ENCODE data around the gene FHOD3.

Gene FHOD3

GRCh38 chr18:36505665-36506064 lies 208.2 kb downstream of the FHOD3 start:
- no peak for DNase-seq (ENCODE audit: low read depth in 1 of 2, low spot score in 1 of 2)

DNA sequence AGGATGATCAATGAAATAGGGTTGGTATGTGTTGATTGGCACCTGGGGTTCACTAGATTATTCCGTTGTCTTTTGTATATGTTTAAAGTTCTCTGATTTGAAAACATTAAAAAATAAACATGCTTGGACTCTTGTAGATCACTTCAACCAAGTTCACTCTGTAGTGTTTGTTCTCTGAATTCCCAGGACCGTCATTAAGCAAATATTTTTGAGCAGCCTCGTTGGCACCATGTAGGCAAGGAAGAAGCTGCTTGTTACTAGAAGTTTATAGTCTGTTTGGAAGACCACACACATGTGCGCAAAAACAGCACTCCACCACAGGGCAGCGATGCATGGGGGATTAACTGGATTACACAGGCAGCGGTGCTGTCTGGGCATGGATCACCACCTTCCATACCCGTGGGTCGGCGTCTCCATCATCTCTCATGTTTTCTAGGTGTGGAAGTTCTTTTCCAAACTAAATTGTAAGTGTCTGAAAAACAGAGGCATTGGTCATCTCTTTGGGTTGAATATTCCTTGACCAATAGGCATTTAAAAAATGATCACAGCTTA lies 212.2 kb downstream of the FHOD3 start:
- no peak for DNase-seq (ENCODE audit: low read depth in 1 of 2, low spot score in 1 of 2)

DNA sequence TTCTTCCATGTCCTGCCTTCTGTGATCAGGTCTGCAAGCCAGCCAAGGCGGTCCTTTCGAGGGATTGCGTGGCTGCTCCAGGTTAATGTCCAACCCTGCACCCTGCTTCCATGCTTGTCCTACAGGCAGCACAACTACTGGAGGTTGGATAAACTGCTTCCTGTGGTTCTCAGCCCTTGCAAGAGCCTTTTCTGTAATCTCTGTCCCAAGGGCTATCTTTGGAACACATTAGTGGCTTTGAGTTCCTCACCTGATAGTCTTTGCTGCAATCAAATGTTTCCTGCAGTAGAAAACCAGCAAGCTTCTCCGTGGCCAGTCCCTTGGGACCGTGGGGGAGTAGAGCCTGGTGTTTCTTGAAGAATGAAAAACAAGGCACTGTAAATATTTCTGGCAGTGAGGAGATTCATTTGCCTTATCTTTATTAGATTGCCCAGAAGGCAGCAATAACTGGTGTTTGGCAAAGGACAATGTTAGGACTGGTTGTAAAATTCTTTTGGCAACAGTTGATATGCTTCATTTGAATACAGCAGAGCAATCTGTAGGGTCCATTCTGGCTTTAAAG lies 214.4 kb downstream of the FHOD3 start:
- DNase-seq (ENCODE audit: low read depth in 1 of 2, low spot score in 1 of 2), result no peak

DNA sequence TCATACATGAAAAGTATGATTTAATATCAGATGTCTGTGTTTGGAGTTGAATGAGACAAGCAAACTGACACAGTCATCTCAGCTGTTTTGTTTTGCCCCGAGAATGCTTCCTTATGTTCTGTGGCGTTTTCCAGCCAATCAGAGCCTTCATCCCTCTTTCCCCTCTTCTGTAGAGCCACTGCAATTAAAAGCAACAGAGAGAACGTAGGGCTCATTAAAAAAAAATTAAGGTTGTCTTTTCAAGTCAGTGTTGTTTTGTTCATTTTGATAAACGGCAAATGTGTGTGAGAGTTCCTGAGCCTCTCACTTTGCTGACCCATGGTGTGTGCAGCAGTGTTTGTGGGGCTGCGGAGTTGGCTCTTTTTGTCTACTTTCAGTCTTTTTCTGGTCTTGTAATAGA lies 216.0 kb downstream of the FHOD3 start:
- no peak for DNase-seq (ENCODE audit: low read depth in 1 of 2, low spot score in 1 of 2)

- DNase-seq (ENCODE audit: low read depth in 1 of 2, low spot score in 1 of 2), result no peak
These were observed 217.3 kb downstream of the FHOD3 start for GRCh38 chr18:36514778-36515177.

- DNase-seq (ENCODE audit: low read depth in 1 of 2, low spot score in 1 of 2), result no peak
These were observed 218.7 kb downstream of the FHOD3 start for GRCh38 chr18:36516258-36516657.

- no peak for DNase-seq (ENCODE audit: low read depth in 1 of 2, low spot score in 1 of 2)
These were observed 219.2 kb downstream of the FHOD3 start for GRCh38 chr18:36516726-36517125.

- no peak for DNase-seq (ENCODE audit: low read depth in 1 of 2, low spot score in 1 of 2)
These were observed 221.3 kb downstream of the FHOD3 start for GRCh38 chr18:36518839-36519238.

DNA sequence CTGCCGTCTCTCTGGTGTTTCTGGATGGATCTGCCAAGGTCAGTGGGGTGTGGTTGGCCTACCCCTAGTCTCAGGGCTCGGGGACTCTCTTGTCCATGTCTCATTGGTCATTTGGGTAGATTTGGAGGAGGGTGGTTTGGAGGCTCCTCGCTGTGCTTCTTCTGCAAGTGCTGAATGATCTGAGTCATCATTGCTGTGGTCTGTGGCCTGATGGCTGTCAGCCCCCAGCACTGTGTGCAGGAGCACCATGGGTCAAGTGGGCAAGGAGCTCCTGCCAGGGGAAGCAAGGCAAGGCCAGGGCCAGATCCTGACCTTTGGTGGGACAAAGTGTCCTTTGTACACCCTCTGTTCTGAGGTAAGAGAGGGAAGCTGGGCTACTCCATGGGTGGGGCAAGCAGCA lies 221.8 kb downstream of the FHOD3 start:
- no peak for DNase-seq (ENCODE audit: low read depth in 1 of 2, low spot score in 1 of 2)

- DNase-seq (ENCODE audit: low read depth in 1 of 2, low spot score in 1 of 2), result no peak
These were observed 225.0 kb downstream of the FHOD3 start for GRCh38 chr18:36522509-36522908.

DNA sequence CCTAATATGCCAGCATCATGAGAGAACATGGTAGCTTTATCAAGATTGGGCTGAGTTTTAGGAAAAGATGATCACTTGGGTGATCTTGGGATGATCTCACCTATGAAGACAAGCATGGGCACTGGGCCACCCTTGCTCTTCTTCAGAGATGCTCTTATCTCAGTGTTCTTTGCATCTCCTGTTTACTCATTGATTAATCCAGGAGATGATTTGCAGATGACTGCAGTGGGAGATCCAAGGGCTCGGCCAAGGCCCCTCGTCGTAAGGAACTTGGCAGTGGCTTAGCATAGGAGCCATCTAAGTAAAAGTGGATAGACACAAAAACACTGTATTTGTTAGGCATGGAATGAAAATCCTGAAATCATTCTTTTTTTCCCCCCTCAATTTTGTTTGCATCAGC lies 228.4 kb downstream of the FHOD3 start:
- no peak for DNase-seq (ENCODE audit: low read depth in 1 of 2, low spot score in 1 of 2)

DNA sequence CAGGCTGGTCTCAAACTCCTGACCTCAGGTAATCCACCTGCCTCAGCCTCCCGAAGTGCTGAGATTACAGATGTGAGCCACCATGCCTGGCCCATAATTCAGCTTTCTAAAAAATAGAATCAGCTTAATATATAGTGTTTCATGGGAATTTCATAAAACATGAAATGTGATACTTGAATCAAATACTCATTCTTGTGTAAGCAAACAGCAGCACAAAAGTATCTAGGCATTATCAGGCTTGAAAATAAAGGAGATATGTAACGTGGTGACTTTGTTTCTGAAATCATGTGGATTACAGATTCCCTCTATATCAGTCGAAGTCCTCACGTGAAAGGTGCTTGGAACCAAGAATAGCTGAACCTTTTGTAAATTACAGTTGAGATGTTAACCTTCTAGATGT lies 229.1 kb downstream of the FHOD3 start:
- DNase-seq (ENCODE audit: low read depth in 1 of 2, low spot score in 1 of 2), result no peak

GRCh38 chr18:36527051-36527450 lies 229.5 kb downstream of the FHOD3 start:
- no peak for DNase-seq (ENCODE audit: low read depth in 1 of 2, low spot score in 1 of 2)

DNA sequence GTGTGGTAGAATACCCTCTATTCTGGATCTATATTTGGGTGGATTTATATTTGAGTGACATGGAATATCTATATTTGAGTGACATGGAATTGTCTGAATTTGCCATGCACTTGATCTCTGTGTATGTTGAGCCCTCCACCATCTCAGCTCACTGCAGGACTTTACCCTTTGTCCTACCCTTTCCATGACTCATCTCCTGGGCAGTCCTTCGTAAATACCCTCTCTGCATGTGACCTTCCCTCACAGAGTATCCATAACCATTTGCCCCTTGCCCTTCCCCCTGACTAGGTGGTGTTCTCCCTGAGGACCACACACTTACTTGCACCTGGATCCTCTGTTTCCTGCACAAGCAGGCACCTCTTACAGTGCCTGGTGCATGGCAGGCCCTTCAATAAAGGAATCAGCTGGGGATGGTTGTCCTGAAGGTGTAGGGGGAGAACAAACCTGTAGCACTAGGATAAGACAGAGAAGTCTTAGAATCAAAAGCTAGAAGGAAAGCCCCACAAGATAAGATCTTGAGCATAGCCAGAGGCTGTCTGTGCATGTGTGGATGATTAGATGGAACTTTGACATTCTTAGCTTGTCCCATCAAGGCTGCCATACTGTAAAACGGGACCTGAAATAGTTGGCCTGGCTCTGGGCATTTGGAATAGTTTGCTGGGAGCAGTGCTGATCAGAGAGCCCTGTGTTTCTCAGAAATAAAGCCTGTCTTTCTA lies 230.4 kb downstream of the FHOD3 start:
- DNase-seq (ENCODE audit: low read depth in 1 of 2, low spot score in 1 of 2), result no peak

- DNase-seq (ENCODE audit: low read depth in 1 of 2, low spot score in 1 of 2), result no peak
These were observed 232.2 kb downstream of the FHOD3 start for GRCh38 chr18:36529747-36530146.

DNA sequence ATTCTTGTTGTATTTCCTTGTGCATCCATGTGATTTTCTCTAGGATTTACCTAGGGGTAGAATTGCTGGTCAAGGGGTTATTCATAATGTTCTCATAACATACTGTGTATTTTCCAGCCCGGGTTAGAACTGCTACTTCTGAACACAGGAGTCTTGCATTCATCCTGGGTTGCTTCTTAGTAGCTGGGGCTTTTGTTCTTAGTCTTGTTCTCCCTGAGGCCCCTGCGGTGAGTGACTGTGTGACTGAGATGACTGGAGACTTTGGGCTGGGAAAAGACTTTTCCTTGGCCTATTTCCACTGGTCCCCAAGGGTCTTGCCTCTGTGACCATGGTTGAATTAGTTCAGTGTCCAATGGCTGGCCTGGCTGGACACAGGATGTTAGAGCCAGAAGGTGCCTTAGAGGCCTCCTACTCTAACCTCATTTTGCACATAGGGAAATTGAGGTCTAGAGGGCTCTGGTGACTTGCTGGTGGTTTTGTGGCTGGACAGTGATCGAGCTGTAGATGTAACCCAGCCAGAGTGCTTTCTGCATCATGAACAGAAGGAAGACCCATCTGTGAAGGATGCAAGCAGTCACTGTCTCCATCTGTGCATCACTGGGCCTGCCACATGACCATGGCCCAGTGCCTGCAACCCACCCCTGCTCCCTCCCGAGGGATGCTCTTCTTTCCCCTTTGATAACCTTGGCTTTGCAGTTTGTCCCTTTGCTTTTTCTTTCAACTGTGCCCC lies 233.3 kb downstream of the FHOD3 start:
- no peak for DNase-seq (ENCODE audit: low read depth in 1 of 2, low spot score in 1 of 2)

- DNase-seq (ENCODE audit: low read depth in 1 of 2, low spot score in 1 of 2), result no peak
These were observed 234.1 kb downstream of the FHOD3 start for GRCh38 chr18:36531636-36532035.

- DNase-seq (ENCODE audit: low read depth in 1 of 2, low spot score in 1 of 2), result no peak
These were observed 234.9 kb downstream of the FHOD3 start for GRCh38 chr18:36532394-36532793.

DNA sequence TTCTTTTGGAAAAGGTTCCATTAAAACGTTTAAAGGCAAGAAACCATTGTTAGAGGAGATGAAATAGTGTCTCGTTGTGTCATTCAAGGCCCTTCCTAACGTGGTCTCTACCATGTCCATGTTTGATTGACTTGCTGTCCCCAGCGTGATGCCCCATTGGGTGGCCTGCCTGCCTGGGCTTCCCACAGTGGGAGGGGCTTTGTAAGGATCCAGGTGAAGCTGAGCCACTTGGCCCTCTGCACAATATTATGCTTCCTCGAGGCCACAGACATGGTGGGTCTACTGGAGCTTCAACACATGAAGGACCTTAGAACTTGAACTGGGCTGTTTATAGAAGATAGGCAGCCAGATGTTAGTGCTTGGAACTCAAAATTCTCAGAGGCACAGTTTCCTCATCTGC lies 235.3 kb downstream of the FHOD3 start:
- DNase-seq (ENCODE audit: low read depth in 1 of 2, low spot score in 1 of 2), result no peak

GRCh38 chr18:36533446-36534153 lies 236.1 kb downstream of the FHOD3 start:
- no peak for DNase-seq (ENCODE audit: low read depth in 1 of 2, low spot score in 1 of 2)

- DNase-seq (ENCODE audit: low read depth in 1 of 2, low spot score in 1 of 2), result no peak
These were observed 236.7 kb downstream of the FHOD3 start for GRCh38 chr18:36534154-36534688.

Data from activated CD4-positive, alpha-beta T cell treated with anti-CD3 and anti-CD28 coated beads, Interleukin-2, amount 50 U/mL, for 24 hours (primary cell).